ENCODE measurements around the gene TMEM100.

GRCh38 chr17:55737976-55738501 is 15.4 kb upstream of the TMEM100 start:
- TF ChIP-seq CTCF (IDR thresholded peaks at IDR 0.05) (no peak), ZFX (IDR thresholded peaks at IDR 0.05; ENCODE audit: borderline replicate concordance) (no peak)
